Smooth muscle cell (in vitro differentiated cells): ENCODE results near the gene AP4S1. TPM values are rescaled to one million over a fixed set of nuclear protein-coding genes. Genes with fewer than 3 reads are reported as not detected.

Source experiments
- DNase-seq: peaks from one replicate; lab custom pipeline; 2025; ENCODE audit not compliant: unreplicated experiment; lab: John Stamatoyannopoulos, UW
- H2AFZ ChIP-seq: fragments of 200-600 bp; sonication (generic); 2 replicates; pipeline ENCODE4 v1.6.0; 2016; ENCODE audit warnings: antibody characterized with exemption, low read depth, mild to moderate bottlenecking
- H3F3A ChIP-seq: fragments of 200-600 bp; sonication (generic); 2 replicates; pipeline ENCODE4 v1.6.0; 2017; ENCODE audit warnings: antibody characterized with exemption, low read depth
- H3K27ac ChIP-seq: fragments of 200-600 bp; sonication (generic); 2 replicates; pipeline ENCODE4 v1.5.1; 2016; ENCODE audit warnings: low read depth, mild to moderate bottlenecking
- H3K27me3 ChIP-seq: fragments of 200-600 bp; sonication (generic); 2 replicates; pipeline ENCODE4 v1.6.1; 2016; ENCODE audit warnings: low read depth, mild to moderate bottlenecking
- H3K36me3 ChIP-seq: fragments of 200-600 bp; sonication (generic); 2 replicates; pipeline ENCODE4 v1.5.1; 2016; ENCODE audit warnings: low read depth
- H3K4me1 ChIP-seq: fragments of 200-600 bp; sonication (generic); 2 replicates; pipeline ENCODE4 v1.5.1; 2016; ENCODE audit warnings: low read depth
- H3K4me2 ChIP-seq: fragments of 200-600 bp; sonication (generic); 2 replicates; pipeline ENCODE4 v1.6.0; 2016; ENCODE audit warnings: mild to moderate bottlenecking
- H3K4me3 ChIP-seq: fragments of 200-600 bp; sonication (generic); 2 replicates; pipeline ENCODE4 v1.5.1; 2016; ENCODE audit warnings: mild to moderate bottlenecking
- H3K79me2 ChIP-seq: fragments of 200-600 bp; sonication (generic); 2 replicates; pipeline ENCODE4 v1.6.0; 2016; ENCODE audit warnings: low read depth, mild to moderate bottlenecking
- H3K9ac ChIP-seq: fragments of 200-600 bp; sonication (generic); 2 replicates; pipeline ENCODE4 v1.6.0; 2016; ENCODE audit warnings: low read depth
- H3K9me3 ChIP-seq: fragments of 200-600 bp; sonication (generic); replicated peaks from 2 replicates; pipeline ENCODE4 v1.5.1; 2016; ENCODE audit warnings: low read depth
- H4K20me1 ChIP-seq: fragments of 200-600 bp; sonication (generic); 2 replicates; pipeline ENCODE4 v1.6.0; 2016; ENCODE audit warnings: low read depth
- CTCF ChIP-seq: fragments of 200-600 bp; sonication (generic); IDR thresholded peaks from 2 replicates; pipeline ENCODE4 v1.5.1; 2017; ENCODE audit warnings: borderline replicate concordance, mild to moderate bottlenecking, antibody characterized with exemption; ENCODE audit not compliant: insufficient read depth, poor library complexity, severe bottlenecking
- WGBS: methylation state at CpG from one replicate; pipeline ENCODE4 v1.1.7; 2016; ENCODE audit warnings: low lambda C conversion rate; 5-methylcytosine and 5-hydroxymethylcytosine counted together
- polyA plus RNA-seq: library from polyadenylated mRNA; unstranded; fragments of >200 nt; fragmentation: Nextera tagmentation; extraction: Ambion mirVana; gene quantifications from 2 replicates; pipeline ENCODE4 v1.2.1, GENCODE V29; 2016
- total RNA-seq: library from RNA; depleted of rRNA; stranded (reverse); fragments of >200 nt; gene quantifications from 2 replicates; pipeline ENCODE4 v1.2.3, GENCODE V29; 2014

Gene AP4S1
- total and polyA plus RNA-seq, 2 experiments from 2014 or later, result 4.1 to 7.6 TPM

DNA sequence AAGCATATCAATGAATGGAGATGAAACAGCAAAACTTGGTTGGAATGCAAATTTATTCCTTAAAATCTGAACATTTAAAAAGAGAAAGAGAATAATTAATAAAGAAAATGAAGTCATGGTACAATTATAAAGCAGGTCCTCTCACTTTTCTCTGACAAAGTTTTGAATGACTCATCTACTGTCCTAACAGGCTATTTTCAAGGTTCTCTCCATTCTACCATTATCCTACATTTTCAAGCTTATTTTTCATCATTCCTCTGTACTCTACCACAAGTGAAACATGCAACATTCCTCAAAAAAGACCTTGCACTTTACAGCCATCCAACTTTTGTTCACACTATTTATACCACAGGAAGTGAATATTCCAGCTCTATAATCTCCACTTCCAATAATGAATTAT lies 36.9 kb upstream of the AP4S1 start:
- Histone ChIP-seq H4K20me1 (peaks cover 100% of the 10 kb centered on the region), H3K79me2 (peaks cover 99% of the 10 kb centered on the region), H2AFZ (no peak overlapping the region), H3K27me3 (no peaks in the 10 kb centered on the region), H3K9me3 (no peaks in the 10 kb centered on the region), H3K4me1 (no peaks in the 10 kb centered on the region), H3K36me3 (no peaks in the 10 kb centered on the region), H3K4me2 (peak overlapping the region; percentile 18), H3F3A (peaks cover 2% of the 10 kb centered on the region), H3K27ac (peak overlapping the region; percentile 65), H3K9ac (no peak overlapping the region), H3K4me3 (no peak overlapping the region)
- DNase-seq, result no peak
- TF ChIP-seq CTCF, result no peak

- Histone ChIP-seq H4K20me1 (peaks cover 100% of the 10 kb centered on the region), H3K79me2 (peaks cover 100% of the 10 kb centered on the region), H3F3A (peaks cover 6% of the 10 kb centered on the region), H3K9me3 (no peaks in the 10 kb centered on the region), H3K9ac (no peak overlapping the region), H3K4me1 (peaks cover 8% of the 10 kb centered on the region), H3K36me3 (no peaks in the 10 kb centered on the region), H3K27me3 (no peaks in the 10 kb centered on the region), H3K4me3 (no peak overlapping the region), H3K27ac (no peak overlapping the region), H3K4me2 (no peak overlapping the region), H2AFZ (no peak overlapping the region)
- DNase-seq, result no peak
- TF ChIP-seq CTCF, result no peak
Observed at GRCh38 chr14:30990770-30991169, 34.7 kb upstream of the AP4S1 start.

GRCh38 chr14:30991408-30991807 lies 34.0 kb upstream of the AP4S1 start:
- Histone ChIP-seq H3F3A (peaks cover 6% of the 10 kb centered on the region), H3K4me1 (peaks cover 13% of the 10 kb centered on the region), H3K27me3 (no peaks in the 10 kb centered on the region), H3K4me2 (no peak overlapping the region), H4K20me1 (peaks cover 100% of the 10 kb centered on the region), H3K9ac (no peak overlapping the region), H3K4me3 (no peak overlapping the region), H3K79me2 (peaks cover 100% of the 10 kb centered on the region), H3K36me3 (no peaks in the 10 kb centered on the region), H3K9me3 (no peaks in the 10 kb centered on the region), H2AFZ (no peak overlapping the region), H3K27ac (no peak overlapping the region)
- no peak for DNase-seq
- WGBS, result 93% methylated on average over 2 of the region's 2 CpGs
- no peak for TF ChIP-seq CTCF

DNA sequence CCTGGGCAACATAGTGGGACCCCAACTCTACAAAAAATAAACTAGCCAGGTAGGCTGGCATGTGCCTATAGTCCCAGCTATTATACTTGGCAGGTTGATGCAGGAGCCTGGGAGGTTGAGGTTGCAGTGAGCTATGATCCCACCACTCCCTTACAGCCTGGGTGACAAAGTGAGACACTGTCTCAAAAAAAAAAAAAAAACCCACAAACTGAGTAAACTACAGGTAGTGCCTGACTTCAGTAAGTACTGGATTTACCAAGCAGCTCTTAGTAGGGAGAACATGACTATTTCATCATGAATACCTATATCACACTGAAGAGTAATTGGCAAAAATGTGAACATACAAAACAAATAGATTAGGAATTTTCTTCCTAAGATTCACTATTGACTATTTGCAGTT lies 32.4 kb upstream of the AP4S1 start:
- peaks cover 6% of the 10 kb centered on the region for H3F3A ChIP-seq
- H3K79me2 ChIP-seq, result peaks cover 100% of the 10 kb centered on the region
- no peak for DNase-seq
- H3K36me3 ChIP-seq, result peaks cover 4% of the 10 kb centered on the region
- no peak overlapping the region for H3K9ac ChIP-seq
- peaks cover 100% of the 10 kb centered on the region for H4K20me1 ChIP-seq
- no peak overlapping the region for H3K4me2 ChIP-seq
- no peak overlapping the region for H3K4me3 ChIP-seq
- no peaks in the 10 kb centered on the region for H3K9me3 ChIP-seq
- no peaks in the 10 kb centered on the region for H3K27me3 ChIP-seq
- no peak overlapping the region for H2AFZ ChIP-seq
- H3K4me1 ChIP-seq, result peaks cover 18% of the 10 kb centered on the region
- no peak for TF ChIP-seq CTCF
- H3K27ac ChIP-seq, result no peak overlapping the region
